Measurements from ENCODE around the gene MYG1. TPM values are rescaled to one million over a fixed set of nuclear protein-coding genes. Genes with fewer than 3 reads are reported as not detected.

The MYG1 gene
- total RNA-seq, 4 donors from 2014 or later: 18.4 to 25.6 (median 24.8) TPM

- no peak for TF ChIP-seq POLR2A (IDR thresholded peaks at IDR 0.05)
- TF ChIP-seq CTCF (IDR thresholded peaks at IDR 0.05): no peak
- peak overlapping the region; percentile 30 to 64 (median 57) for H3K4me3 ChIP-seq
- peak overlapping the region in 2 of 4 donors; percentile 25 to 63 for H3K27ac ChIP-seq
- H3K27me3 ChIP-seq: no peaks in the 10 kb centered on the region
- H3K9me3 ChIP-seq: no peaks in the 10 kb centered on the region
- H3K4me1 ChIP-seq: peaks cover 0 to 17% (median 7%) of the 10 kb centered on the region in 4 donors
- DNase-seq: no peak
- no peaks in the 10 kb centered on the region for H3K36me3 ChIP-seq
Measured at GRCh38 chr12:53267306-53267998, 32.0 kb upstream of the MYG1 start.

- peak; percentile 79 to 91 (median 84) for DNase-seq
- H3K27me3 ChIP-seq: no peaks in the 10 kb centered on the region
- TF ChIP-seq CTCF (IDR thresholded peaks at IDR 0.05) (peak; percentile 36 to 58 (median 44)), POLR2A (IDR thresholded peaks at IDR 0.05) (no peak)
- no peaks in the 10 kb centered on the region for H3K36me3 ChIP-seq
- H3K4me1 ChIP-seq: peaks cover 0 to 17% (median 7%) of the 10 kb centered on the region in 4 donors
- H3K9me3 ChIP-seq: no peaks in the 10 kb centered on the region
- peak within 1 kb of the TSS; percentile 30 to 64 (median 57) for H3K4me3 ChIP-seq
- H3K27ac ChIP-seq: peak within 1 kb of the TSS in 2 of 4 donors; percentile 25 to 63
Measured at GRCh38 chr12:53267999-53268629, 31.4 kb upstream of the MYG1 start, which contains the start of gene ESPL1. ESPL1 (plus strand) TSS chr12:53268299; CDS start chr12:53268767, 468 bp downstream.

- Histone ChIP-seq H3K27me3 (no peaks in the 10 kb centered on the region), H3K4me1 (peaks cover 0 to 17% (median 7%) of the 10 kb centered on the region in 4 donors), H3K4me3 (peak overlapping the region; percentile 30 to 64 (median 57)), H3K36me3 (no peaks in the 10 kb centered on the region), H3K9me3 (no peaks in the 10 kb centered on the region), H3K27ac (peak overlapping the region in 1 of 4 donors; percentile 63)
- TF ChIP-seq CTCF (IDR thresholded peaks at IDR 0.05) (no peak), POLR2A (IDR thresholded peaks at IDR 0.05) (no peak)
- DNase-seq: no peak
Measured at GRCh38 chr12:53268630-53269562, 30.6 kb upstream of the MYG1 start.

GRCh38 chr12:53274445-53274844, 25.1 kb upstream of the MYG1 start:
- H3K27ac ChIP-seq: no peak overlapping the region
- no peak for DNase-seq
- H3K36me3 ChIP-seq: no peaks in the 10 kb centered on the region
- H3K27me3 ChIP-seq: no peaks in the 10 kb centered on the region
- TF ChIP-seq POLR2A (IDR thresholded peaks at IDR 0.05) (no peak), CTCF (IDR thresholded peaks at IDR 0.05) (no peak)
- H3K4me1 ChIP-seq: peaks cover 0 to under 1% (median 0%) of the 10 kb centered on the region in 4 donors
- no peak overlapping the region for H3K4me3 ChIP-seq
- H3K9me3 ChIP-seq: no peaks in the 10 kb centered on the region

- no peak for TF ChIP-seq CTCF (IDR thresholded peaks at IDR 0.05)
- TF ChIP-seq POLR2A (IDR thresholded peaks at IDR 0.05): no peak
- no peak overlapping the region for H3K27ac ChIP-seq
- no peaks in the 10 kb centered on the region for H3K27me3 ChIP-seq
- H3K4me3 ChIP-seq: no peak overlapping the region
- H3K4me1 ChIP-seq: no peaks in the 10 kb centered on the region
- peaks cover 0 to under 1% (median 0%) of the 10 kb centered on the region in 3 donors for H3K36me3 ChIP-seq
- no peak for DNase-seq
- no peaks in the 10 kb centered on the region for H3K9me3 ChIP-seq
Measured at GRCh38 chr12:53276511-53276910, 23.0 kb upstream of the MYG1 start.

All from Peyer's patch (tissue), 4 donors.